Measurements from ENCODE around the gene TMEM125.

The TMEM125 gene

DNA sequence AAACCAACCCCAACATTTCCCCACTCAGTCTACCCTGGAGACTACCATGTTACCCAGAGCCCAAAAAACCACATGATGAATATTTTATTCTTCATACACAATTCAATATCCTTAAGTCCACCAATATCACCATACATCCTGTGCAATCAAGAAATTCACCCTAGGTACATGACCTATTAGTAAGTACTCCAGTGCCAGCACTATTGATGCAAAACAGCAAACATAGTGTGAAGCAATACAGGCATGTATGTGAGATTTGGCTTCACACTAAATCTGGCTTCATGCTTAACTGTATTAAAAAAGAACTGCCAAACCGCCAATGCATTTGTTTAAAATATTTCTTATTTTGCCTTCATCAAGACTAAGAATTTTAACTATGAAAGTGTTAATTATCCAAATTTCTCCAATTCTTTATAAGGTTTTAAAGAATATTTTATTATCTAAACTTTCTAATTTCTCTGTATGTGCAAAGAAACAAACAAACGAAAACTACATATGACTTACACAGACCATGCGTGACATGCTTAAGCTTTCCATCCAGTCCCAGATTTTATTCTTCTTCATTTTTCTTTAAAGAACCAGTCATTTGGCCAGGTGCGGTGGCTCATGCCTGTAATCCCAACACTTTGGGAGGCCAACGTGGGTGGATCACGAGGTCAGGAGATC lies 22.4 kb upstream of the TMEM125 start:
- no peak for DNase-seq

DNA sequence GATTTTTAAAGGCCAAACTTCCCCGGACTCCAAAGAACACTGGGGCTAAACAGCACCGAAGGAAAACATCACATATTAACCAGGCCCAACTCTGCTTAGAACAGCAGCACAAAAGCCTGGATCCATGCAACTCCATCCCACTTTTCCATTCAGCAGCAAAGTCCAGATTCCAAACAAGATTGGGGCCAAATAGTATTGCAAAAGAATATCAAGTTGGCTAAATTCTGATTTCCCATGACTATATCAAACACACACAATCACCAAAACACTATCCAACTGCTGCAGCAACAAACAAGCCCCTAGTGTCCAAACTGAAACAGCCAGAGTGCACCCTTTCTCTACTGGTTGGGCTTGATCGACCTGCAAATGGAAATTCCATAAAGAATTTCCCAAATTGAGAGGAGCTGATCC lies 19.4 kb upstream of the TMEM125 start:
- DNase-seq, result no peak

DNA sequence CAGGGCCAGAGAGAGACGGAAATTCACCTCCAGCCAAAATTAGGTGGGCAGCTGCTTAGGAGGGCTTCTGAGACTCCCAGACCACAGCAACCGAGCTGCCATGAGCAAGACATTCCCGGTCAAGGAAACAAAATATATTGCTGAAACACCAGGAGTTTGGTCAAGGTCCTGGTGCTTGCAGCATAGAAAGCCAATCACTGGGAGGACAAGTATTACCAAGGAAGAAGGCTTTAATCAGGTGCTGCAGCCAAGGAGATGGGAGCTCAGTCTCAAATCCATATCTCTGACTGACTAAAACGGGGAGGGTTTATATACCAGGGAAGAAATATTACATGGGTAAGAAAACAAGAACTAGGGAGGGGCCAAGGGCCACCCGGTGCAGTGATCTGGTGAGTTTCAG lies 18.8 kb upstream of the TMEM125 start:
- DNase-seq, result no peak

DNA sequence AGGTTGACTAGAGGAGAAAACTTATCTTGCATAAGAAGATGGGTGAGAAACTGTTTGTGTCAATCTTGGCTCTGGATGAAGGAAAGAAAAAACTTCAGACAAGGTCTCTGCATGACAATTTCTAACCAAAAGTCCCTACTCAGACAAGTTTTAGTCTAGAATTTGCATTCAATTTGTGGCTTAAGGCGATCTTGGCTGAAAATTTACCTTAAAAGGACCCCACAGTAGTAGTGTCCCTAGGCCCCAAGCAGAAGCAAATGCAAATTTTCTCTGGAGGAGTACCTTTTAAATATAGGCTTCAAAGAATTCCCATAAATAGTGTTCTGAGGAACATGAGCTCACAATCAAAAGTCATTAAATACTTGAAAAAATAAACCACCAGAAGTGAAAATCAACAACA lies 17.6 kb upstream of the TMEM125 start:
- no peak for DNase-seq

DNA sequence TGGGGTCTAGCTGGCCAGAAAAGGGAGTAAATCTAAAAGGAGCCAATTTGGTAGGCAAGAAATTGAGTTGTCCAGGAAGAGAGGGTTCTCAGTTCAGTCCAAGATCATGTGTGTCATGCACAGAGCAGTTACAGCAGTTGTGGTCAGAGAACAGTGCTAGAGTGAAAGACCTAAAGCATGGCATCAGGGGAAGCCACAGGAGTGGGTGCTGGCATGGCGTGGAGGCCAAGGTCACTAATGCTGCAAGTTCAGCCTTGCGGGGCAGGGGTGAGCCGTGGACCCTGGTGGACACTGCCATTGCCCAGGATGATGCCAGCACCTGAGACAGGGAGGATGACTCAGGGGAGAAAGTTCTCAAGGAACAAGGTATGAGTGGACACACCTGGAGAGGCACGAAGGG lies 16.6 kb upstream of the TMEM125 start:
- DNase-seq, result no peak

DNA sequence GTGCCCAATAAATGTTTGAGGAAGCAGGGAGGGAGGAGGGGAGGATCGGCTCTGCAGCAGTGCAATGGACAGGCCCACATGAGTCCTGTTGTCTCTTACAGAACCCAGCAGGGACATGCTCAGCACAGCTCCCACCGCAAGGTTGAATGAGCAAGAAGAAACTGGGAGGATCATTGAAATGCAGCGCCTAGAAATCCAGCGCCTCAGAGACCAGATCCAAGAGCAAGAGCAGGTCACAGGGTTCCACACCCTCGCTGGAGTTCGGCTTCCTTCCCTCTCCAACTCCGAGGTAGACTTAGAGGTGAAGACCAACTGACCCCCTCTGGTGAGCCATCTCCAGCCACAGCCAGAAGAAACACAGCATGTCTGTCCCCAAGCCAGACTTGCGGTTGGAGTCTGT lies 15.9 kb upstream of the TMEM125 start:
- no peak for DNase-seq

DNA sequence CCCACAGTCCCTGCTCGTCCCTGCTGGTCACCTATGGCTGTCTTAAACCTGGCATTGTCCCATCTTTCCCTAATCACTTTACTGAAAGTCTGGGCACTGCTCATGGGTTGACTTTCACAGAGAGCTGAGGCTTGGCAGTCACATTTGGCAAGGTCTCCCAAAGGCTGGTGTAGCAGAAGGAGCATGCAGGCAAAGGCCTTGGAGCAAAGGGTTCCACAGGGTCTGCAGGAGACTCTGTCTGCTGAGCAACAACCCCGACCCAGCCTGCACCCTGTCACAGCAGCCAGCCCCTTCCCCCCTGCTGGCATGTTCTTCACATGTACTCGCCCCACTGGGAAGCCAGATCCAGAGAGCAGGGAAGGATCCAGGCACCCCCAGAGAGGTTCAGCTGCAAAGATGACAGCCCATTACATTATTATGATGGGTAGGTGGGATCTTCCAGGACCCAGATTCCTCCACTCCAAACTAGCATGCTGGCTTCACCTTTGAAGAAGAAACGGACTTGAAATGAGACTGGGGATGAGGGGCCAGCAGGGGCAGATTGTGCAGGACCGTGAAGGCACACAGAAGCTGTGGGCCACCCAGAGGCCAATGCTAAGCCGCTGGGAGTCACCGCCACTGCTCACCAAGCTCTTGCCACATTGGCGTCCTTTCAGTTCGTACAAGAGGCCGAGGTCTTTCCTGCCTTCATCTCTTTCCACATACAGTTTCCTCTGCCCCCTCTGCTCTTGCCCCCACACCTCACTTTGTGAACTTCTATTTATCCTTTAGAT lies 14.2 kb upstream of the TMEM125 start:
- DNase-seq, result no peak

DNA sequence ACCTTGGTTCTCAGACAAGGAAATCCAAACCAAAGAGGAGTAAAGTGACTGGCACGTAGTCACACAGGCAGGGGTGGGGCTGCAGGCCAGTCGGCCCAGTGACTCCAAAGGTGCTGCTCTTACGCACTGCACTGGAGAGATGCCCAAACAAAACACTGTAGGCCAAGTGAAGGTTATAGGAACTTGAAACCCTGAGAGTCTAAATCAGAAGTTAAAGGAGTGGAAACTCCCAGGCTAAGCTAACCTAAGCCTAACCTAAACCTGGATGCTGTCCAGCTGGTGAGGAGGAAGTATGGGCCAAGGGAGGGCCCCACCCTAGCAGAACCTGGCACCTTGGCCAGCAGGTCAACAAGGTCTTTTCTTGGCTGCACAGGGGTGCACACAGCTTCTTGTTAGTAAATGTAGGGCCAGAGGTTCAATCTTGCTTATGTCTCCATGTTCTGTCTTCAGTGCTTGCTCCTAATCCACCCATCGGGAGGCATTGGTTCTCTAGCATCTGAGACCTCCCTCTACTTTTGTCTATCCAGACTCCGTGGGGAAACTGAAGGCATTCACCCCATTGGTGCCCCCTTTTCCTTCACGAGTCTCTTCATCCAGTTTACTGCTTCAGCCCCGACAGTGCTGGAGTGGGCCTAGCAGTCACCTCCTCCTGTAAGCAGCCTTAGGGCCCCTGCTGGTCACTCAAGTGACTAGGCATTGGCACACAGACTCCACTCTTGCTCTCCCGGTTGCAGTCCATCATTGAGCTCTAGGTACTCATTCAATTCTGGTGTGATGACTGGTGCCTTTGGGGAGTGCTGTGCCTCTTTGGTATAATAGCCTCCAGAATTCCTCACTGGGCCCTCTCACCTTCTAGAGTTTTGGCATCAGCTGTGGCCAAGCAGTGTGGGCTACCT lies 12.9 kb upstream of the TMEM125 start:
- DNase-seq, result no peak

DNA sequence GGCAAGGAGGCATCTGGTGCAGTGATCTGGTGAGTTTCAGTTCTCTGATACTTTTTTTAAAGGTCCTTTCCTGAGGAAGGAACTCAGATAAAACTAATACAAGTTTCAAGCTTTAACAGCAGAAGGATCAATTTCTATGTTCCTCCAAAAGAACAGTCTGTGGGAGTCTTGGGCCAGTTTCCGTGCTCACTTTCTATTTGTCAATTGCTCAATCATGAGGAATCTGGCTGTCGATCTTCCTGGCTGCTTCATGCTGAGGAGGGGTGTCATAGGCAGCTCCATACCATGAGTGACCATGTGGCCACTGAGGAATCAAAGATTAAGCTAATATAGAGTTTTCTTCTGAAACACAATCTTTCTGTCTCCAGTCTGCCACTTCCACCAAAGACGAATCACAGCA lies 11.4 kb upstream of the TMEM125 start:
- no peak for DNase-seq

DNA sequence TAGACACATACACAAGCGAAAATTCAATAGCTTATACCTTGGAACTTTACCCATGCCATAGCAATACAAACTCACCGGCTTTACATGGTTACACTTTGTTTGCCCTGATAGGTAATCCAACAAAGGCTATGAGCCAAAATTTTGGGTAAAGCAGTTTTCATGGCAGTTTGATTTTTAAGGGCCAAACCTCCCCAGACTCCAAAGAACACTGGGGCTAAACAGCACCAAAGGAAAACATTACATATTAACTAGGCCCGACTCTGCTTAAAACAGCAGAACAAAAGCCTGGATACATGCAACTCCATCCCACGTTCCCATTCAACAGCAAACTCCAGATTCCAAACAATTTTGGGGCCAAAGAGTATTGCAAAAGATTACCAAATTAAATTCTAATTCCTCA lies 4.4 kb upstream of the TMEM125 start:
- DNase-seq, result no peak

DNA sequence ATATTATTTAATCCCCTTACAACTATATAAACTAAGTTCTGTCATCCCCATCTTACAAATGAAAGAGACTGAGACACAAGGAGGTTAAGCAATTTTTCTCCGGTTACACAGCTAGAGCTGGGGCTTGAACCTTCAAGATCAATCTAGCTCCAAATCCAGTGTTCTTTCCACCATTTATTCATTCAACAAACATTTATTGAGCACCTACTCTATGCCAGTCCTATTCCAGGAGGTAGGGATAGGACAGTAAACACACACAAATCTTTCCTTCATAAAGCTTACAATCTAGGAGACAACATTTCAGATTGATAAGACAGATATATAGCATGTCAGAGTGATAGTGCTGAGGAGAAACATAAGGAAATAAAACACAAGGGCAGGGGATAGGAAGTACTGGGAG lies 2.9 kb upstream of the TMEM125 start:
- no peak for DNase-seq

DNA sequence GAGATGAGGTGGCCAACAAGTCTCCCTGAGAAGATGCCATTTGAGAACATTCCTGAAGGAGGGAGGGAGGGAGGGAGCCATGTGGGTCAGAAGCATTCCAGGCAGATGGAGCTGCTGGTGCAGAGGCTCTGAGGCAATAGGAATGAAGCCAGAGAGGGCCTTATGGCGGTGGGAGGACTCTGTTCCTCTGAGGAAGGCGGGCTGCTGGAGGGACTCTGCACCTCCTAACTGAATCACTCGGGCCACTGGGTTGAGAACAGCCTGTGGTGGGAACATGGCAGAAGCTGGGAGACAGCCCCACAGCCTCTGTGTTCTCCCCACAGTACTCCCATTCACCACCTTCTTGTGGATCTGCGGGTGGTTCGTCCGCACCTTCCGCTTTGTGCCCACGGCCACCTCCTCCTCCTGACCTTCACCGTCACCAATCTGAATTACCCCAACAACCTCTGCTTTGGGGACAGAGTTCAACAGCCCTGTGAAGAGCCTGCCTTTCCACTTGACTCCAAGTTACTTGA lies 2.4 kb upstream of the TMEM125 start:
- DNase-seq, result no peak

DNA sequence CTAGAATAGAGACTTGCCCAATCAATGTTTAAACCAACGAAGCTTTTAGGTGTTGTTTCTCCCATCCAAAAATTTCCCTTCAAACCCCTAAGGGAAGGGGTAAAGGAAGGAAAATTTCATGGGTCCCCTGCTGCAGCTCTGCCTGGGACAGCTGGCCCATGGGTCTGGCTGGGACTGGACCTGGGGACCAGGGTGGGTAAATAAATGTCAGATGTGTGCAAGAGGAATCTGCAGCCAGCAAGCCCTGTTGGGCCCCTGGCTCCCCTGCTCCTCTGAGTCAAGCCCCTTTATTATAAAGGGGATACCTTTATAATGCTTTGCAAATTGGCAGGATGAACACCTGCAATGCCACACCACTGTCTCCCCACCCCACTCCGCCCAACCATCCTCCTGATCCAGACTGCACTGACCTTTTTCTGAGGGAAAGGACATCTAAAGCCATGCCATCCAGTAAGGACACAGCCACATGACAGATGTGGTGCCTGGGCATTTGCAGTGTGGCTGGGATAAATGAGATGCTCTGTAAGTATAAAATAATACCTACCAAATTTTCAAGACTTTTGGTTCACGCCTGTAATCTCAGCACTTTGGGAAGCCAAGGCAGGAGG lies 1.9 kb upstream of the TMEM125 start:
- DNase-seq, result no peak

DNA sequence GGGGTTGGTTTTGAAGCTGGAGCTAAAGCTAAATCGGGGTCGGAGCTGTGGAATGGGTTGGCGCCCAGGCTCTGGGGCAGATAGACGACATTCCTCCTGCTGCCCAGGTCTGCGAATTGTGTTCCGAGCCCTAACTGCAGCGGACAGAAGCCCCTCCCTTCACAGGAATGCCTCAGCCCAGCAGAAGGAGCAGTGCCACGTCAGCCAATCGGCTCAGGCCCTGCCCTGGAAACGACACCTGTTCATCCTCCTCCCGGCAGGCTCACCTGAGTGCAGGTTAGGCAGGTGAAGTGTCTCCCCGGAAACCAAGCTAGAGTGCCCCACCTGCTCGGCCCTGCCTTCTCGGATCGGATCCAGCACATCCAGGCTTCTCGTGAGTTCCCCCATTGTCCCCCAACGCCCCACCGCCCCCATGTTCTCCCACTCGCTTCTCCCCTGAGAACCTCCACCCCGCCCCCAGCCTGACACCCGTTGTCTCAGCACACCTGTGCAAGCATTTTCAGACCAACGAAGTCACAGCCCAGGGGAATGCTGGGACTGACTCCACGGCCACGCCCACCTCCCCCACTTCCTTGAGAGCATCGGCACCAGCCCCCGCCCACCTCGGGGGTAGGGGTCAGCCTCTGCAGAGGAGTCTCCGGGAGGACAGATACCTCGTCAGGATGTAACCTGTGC lies 775 bp downstream of the TMEM125 start:
- DNase-seq, result no peak

DNA sequence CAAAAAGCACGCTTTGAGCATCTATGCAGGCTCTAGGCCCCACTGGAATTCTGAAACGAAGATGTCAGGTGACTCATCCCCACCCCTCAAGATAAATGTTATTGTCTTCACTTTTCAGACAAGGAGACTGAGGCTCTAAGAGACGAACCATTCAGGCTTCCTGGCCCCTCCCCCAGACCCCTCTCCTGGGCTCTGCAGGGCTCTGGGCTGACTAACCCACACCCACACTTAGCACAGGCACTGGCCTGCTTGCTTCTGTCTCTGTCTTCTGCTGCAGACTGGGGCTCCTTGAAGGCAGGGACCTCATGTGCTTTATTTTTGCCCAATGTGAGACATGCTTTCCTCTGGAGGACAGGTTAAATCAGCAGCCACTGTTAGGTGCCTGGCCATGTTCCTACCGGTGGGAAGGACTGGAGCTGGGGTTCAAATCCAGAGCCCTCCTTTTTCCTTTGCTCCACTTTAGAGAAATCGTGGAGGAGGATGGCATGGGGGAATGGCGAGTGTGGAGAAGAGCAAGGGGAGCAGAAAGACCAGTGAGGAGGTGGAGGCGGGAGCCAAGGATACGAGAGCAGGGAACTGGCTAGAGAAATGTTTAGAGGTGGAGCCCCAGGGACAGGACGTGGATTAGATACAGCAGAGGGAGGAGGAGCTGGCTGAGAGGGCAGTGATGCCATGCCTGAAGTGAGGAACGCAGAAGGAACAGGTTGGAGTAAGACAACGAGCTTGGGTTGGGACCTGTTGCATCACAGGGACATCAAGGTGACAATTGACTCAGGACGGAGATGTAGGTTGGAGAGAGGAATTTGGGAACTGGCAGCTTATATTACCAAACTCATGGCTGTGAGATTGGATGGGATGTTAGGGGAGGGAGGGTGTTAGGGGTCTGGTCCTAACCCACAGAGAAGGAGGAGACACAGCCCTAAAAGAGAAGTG lies 1.7 kb downstream of the TMEM125 start:
- DNase-seq, result no peak

DNA sequence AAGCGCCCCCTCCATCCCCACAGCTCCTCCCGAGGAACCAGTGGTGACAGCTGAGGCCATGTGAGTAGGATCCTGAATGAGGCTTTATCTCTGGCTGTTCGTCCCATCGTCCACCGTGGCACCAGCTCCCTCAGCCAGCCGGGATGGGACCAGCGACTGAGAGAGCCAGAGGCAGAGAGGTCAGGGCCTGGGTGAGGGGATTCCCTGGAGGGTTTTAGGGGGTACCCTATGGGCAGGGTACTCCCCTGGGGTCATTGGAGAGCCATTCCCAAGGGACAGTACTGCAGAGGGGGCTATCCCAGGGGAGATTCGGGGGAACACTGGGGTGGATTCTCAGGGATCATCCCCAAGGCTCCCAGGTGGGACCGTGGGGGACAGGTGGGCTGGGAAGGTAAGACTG lies 2.4 kb downstream of the TMEM125 start:
- no peak for DNase-seq

DNA sequence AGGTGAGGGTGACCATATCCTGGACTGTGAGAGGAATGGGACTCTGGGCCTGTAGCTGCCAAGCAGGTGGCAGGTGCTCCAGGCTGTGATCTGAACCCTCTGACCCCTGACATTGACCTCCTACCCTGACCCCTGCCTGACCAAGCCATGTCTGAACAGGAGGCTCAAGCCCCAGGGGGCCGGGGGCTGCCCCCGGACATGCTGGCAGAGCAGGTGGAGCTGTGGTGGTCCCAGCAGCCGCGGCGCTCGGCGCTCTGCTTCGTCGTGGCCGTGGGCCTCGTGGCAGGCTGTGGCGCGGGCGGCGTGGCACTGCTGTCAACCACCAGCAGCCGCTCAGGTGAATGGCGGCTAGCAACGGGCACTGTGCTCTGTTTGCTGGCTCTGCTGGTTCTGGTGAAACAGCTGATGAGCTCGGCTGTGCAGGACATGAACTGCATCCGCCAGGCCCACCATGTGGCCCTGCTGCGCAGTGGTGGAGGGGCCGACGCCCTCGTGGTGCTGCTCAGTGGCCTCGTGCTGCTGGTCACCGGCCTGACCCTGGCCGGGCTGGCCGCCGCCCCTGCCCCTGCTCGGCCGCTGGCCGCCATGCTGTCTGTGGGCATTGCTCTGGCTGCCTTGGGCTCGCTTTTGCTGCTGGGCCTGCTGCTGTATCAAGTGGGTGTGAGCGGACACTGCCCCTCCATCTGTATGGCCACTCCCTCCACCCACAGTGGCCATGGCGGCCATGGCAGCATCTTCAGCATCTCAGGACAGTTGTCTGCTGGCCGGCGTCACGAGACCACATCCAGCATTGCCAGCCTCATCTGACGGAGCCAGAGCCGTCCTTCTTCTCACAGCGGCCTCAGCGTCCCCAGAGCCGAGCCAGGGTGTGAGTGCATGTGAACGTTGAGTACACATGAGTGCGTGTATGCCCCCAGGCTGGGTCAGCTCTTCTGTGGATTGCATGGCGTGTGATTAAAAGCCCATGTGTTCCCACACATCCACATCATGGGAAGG lies 3.1 kb downstream of the TMEM125 start:
- no peak for DNase-seq

DNA sequence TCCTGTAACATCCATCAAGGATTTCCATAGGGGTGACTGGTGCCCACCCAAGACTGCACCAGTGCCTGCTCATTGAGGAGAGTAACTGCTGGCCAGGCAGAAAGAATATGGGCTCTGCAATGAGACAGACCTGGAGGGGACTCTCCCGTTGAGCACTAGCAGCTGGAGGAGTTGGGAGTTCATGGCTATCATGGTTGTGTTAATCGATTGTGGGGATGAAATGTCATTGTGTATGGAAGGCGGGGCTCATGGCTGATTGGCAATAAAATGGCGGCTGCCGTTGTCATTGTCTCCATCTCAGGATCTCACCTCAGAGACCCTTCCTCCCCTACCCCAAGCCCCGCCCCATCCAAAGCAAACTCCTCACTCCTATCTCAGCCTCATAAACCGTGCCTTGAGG lies 3.9 kb downstream of the TMEM125 start:
- no peak for DNase-seq

DNA sequence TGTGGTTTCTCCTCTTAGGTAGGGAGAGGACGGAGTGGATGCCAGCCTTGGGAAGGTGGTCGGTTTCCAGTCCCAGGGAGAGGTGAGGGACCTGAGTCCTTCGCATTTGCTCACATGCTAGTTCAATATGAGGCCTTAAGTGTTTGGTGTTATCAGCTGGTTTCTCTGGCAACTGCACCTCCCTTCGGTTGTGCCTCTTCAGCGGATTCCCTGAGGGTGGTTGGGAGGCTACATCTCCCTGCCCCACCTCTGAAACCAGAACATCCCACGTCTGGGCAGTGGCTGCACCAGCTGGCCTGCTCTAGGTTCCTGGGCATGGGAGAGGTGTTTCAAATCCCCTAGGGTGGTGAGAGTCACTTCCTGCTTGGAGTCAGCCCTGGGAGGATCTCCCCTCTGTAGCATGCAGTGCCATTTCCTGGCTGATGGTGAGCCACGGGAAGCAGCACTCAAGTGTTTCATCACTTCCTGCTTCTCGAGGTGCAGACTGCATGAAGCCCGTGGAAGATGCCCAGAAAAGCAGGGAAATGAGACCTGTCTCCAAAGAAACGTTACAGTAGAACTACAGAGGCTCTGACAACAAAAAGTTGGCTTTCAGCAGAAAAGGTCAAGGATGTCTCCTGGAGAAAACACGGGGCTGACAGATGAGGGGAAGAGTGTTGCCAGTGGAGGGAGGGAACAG lies 4.5 kb downstream of the TMEM125 start:
- DNase-seq, result peak; percentile 51
